HG03378 (cell line): Measurements from ENCODE around the gene CPAMD8.
"Not testable (repeated sequence)": the region's sequence is repeated elsewhere in the genome, so short reads cannot be mapped to it uniquely, and the experiment has no call there.

Source experiments
- ATAC-seq: cut with Tn5 transposase; IDR thresholded peaks from one replicate; pipeline ENCODE4 v1.9.1; 2021; ENCODE audit warnings: mild to moderate bottlenecking, moderate library complexity; ENCODE audit not compliant: unreplicated experiment

CPAMD8 gene

DNA sequence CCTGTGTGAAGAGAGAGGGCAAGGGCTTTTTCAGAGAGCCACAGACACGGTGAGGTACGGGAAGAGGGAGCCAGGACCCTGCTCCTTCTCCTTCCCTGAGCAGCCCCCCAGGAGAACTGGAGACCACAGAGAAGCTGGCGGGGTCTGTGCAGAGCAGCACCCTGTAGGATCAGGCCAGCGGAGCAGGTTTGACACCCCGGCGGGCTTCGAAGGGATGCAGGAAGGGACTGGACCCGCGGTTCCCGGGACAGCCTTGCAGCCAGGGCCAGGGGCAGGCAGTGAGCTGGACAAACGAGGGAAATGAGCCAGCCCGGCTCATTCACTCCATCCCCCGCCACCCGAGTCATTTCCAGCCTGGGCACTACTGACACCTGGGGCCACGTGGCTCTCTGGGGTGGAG, 22.2 kb downstream of the CPAMD8 start:
- no peak for ATAC-seq

DNA sequence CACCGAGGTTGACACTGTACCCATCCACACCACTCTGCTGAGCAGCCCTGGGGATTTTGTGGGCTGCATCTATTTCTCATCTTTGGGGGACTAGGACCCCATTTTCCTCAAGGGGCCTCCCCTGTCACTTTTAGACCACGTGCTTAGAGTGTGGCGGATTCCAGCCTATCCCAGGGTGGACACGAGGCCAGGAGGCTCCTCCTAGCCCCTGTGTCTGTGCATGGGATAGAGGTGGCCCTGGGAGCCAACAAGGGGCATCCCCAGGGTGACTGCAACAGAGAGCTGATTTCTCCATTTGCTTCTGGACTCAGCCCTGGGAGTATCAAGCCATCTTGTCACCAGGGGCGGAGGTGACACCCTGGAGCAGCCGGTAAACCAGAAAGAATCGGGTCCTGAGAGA, 24.2 kb downstream of the CPAMD8 start:
- ATAC-seq = no peak

DNA sequence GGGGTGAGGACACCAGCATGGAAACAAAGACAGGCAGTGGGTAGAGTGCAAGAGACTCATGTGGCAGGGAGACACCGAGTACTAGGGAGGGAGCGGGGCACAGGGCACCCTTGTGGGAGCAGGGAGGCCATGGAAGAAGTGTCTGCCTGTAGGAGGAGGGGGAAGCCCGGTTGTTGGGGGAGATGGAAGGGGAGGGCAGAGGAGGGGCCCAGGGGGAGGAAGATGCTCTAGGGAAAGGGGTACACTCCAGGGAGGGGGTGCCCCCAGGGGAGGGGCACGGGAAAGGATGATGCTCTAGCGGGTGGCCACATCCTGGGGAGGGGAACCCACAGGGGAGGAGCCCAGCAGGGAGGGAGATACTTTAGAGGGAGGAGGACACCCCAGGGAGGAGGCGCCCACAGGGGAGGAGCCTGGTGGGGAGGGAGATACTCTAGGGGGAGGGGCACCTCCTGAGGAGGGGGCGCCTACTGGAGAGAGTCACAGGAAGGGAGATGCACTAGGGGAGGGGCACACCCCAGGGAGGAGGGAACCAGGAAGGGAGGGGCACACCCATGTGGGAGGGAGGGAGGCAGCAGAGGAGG, 24.9 kb downstream of the CPAMD8 start:
- no peak for ATAC-seq

DNA sequence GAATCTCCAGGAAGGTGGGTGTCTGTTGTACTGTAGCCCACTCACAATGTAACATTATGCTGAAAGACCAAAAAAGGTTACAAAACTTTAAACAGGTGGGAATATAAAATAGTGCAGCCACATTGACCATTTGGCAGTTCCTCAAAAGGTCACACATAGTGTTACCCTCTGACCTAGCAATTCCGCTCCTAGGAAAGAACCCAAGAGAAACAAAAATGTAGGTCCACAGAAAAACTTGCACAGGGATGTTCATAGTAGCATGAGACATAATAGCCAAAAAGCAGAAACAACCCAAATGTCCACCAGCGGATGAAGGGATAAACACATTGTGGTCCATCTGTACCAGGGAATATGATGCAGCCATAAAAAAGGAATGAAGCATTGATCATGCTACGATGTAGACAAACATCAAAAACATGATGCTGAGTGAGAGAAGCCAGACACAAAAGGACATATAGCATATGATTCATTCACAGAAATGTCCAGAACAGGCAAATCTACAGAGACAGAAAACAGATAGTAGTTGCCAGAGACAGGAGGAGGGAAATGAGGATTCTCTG, 27.9 kb downstream of the CPAMD8 start:
- ATAC-seq = no peak

DNA sequence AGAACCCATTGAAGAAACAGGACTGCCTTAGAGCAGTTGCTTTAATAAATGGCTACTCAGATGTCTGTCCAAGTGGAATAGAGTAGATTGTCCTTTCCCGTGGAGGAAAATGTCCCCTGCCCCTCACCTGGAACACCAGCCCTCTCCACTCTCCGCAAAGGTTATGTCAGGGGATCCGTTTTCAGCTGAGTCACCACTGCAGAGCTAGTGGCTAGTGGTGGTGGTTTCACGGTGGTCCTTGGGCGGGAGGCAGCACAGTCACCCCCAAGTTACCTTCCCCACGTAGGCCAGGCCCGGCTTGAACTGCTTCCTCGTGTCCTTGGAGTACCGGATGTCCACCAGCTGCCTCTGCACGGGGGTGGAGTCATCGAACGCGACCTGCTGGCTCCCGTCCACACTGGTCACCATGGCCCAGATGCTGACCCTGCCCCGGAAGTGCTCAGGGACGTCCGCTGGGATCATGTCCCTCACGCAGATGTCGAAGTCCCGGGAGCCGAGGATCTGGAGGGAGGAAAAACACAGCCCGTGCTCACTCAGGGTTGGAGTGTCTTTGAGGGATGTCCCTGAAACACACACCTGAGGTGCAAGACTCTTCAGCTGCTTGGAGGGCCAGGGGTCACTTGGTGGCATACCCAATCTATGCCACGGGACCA, 29.6 kb downstream of the CPAMD8 start:
- not testable (repeated sequence) for ATAC-seq

GRCh38 chr19:16988661-16989060, 37.9 kb downstream of the CPAMD8 start:
- no peak for ATAC-seq

GRCh38 chr19:16985403-16985802, 41.2 kb downstream of the CPAMD8 start:
- ATAC-seq = no peak

DNA sequence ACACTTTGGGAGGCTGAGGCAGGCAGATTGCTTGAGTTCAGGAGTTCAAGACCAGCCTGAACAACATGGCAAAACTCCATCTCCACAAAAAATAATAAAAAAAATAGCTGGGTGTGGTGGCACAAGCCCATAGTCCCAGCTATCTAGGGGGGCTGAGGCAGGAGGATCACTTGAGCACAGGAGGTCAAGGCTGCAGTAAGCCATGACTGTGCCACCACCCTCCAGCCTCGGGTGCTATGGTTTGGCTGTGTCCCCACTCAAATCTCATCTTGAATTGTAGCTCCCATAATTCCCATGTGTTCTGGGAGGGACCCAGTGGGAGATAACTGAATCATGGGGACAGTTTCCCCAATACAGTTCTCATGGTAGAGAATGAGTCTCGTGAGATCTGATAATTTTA, 44.0 kb downstream of the CPAMD8 start:
- ATAC-seq = not testable (repeated sequence)

- no peak for ATAC-seq
Observed at GRCh38 chr19:16978839-16979802, 47.5 kb downstream of the CPAMD8 start.

DNA sequence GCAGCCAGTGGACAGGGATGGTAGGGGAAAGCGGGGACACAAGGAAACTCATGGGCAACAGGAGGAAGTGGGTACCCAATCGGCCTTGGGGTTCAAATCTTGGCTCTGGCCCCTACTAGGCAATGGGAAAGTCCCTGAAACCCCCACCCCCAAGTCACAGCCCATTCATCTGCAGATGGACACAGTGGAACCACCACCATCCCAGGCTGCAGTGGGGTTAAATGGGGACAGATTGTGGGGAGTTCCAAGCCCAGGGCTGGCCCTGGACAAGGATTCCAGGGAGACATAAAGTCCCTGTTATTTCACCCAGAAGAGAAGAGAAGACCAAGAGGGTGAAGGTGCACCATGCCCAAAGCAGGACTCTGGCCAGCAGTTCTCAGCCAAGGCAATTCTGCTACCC, 48.5 kb downstream of the CPAMD8 start:
- ATAC-seq = no peak

DNA sequence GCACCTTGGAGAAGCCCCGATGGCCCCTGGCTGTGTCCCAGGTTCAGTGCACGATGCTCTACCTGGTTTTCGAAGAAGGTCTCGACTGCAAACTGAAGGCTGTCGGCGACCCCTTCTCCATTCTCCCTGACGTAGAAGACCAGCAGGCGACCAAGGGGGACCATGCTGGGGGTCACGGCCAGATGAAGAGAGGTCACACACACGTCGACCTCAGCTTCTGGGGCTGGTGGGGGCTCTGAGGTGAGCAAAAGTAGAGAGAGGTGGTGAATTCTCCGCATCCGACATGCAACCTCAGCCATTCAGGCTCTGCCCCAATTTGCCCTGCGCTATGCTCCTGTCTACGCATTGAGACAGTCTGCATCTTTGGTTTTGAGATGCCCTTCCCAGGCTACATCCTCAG, 49.3 kb downstream of the CPAMD8 start:
- ATAC-seq = no peak

DNA sequence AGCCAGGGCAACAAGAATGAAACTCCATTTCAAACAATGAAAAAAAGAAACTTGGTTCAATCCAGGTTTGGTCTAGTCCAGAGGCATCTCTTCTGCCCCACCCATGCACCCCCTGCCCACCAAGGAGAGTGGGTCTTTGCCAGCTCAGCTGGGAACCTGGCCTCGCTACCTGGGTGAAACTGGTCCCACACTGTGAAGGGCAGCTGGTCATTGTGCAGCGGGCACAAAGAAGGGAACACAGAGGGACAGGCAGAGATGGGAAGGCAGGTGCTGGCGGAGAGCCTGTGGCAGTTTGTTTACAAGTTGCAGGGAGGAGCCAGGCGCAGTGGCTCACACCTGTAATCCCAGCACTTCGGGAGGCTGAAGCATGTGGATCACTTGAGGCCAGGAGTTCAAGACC, 50.2 kb downstream of the CPAMD8 start:
- ATAC-seq = no peak

- no peak for ATAC-seq
Observed at GRCh38 chr19:16970821-16971220, 55.8 kb downstream of the CPAMD8 start.

- no peak for ATAC-seq
Observed at GRCh38 chr19:16969135-16969534, 57.5 kb downstream of the CPAMD8 start.

DNA sequence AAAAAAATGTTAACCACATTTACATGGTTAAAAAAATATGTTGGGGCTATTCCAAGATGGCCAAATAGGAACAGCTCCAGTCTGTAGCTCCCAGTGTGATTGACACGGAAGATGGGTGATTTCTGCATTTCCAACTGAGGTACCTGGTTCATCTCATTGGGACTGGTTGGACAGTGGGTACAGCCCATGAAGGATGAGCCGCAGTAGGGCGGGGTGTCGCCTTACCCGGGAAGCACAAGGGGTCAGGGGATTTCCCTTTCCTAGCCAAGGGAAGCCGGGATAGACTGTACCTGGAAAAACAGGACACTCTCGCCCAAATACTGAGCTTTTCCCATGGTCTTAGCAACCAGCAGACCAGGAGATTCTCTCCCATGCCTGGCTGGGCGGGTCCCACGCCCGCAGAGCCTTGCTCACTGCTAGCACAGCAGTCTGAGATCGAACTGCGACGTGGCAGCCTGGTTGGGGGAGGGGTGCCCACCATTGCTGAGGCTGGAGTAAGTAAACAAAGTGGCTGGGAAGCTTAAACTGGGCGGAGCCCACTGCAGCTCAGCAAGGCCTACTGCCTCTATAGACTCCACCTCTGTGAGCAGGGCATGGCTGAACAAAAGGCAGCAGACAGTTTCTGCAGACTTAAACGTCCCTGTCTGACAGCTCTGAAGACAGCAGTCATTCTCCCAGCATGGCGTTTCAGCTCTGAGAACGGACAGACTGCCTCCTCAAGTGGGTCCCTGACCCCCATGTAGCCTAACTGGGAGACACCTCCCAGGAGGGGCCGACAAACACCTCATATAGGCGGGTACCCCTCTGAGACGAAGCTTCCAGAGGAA, 65.4 kb downstream of the CPAMD8 start:
- ATAC-seq = not testable (repeated sequence)

DNA sequence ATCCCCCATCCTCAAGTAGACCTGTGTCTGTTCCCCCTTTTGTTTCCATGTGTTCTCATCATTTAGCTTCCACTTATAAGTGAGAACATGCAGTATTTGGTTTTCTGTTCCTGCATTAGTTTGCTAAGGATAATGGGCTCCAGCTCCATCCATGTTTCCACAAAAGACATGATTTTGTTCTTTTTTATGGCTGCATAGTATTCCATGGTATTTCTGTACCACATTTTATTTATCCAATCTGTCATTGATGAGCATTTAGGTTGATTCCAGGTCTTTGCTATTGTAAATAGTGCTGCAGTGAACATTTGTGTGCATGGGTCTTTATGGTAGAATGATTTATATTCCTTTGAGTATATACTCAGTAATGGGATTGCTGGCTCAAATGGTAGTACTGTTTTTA, 68.3 kb downstream of the CPAMD8 start:
- not testable (repeated sequence) for ATAC-seq

DNA sequence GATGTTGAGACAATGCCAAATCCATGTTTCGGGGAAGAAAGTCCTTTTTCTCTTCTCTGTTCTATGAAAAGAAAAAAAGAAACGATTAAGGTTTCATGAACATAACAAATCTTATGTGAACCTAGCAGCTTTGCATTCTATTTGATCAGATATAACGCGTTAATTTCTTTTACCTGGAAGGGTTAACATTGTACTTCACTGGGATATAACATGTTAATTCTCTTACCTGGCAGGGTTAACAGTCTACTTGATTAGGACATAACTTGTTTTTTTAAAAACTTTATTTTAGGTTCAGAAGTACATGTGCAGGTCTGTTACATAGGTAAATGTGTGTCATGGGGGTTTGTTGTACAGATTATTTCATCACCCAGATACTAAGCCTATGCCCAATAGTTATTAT, 68.8 kb downstream of the CPAMD8 start:
- no peak for ATAC-seq

GRCh38 chr19:16957151-16957701, 69.4 kb downstream of the CPAMD8 start:
- ATAC-seq = no peak

- ATAC-seq = no peak
Observed at GRCh38 chr19:16955161-16955560, 71.4 kb downstream of the CPAMD8 start.

- no peak for ATAC-seq
Observed at GRCh38 chr19:16952046-16952445, 74.6 kb downstream of the CPAMD8 start.
